Liver (tissue), 3 donors: ENCODE measurements around the gene UGGT2.
"Not testable (repeated sequence)": the region's sequence is repeated elsewhere in the genome, so short reads cannot be mapped to it uniquely, and the experiment has no call there.

Experiments
- ATF3 ChIP-seq: IDR thresholded peaks from 2 replicates; pipeline ENCODE4 v1.6.1; 2016; ENCODE audit warnings: antibody characterized with exemption
- CTCF ChIP-seq: fragments of 150-350 bp; IDR thresholded peaks from 2 replicates; pipeline ENCODE4 v1.5.1; 2017; ENCODE audit warnings: improper control_type of control experiment, low read depth, low read length; ENCODE audit not compliant: missing input control
- FOXA1 ChIP-seq: IDR thresholded peaks from 2 replicates; pipeline ENCODE4 v1.6.1; 2016; ENCODE audit warnings: antibody characterized with exemption
- MAX ChIP-seq: IDR thresholded peaks from 2 replicates; pipeline ENCODE4 v1.6.1; 2016; ENCODE audit warnings: antibody characterized with exemption
- NR2F2 ChIP-seq: IDR thresholded peaks from 2 replicates; pipeline ENCODE4 v1.6.1; 2016; ENCODE audit warnings: antibody characterized with exemption
- RAD21 ChIP-seq, 2 donors: IDR thresholded peaks; 2 replicates each; pipeline ENCODE4 v1.6.1; 2016; ENCODE audit warnings: antibody characterized with exemption in 2 of 2, mild to moderate bottlenecking in 2 of 2
- REST ChIP-seq: IDR thresholded peaks from 2 replicates; pipeline ENCODE4 v1.6.1; 2016; ENCODE audit warnings: antibody characterized with exemption, mild to moderate bottlenecking
- RXRA ChIP-seq, 2 donors: IDR thresholded peaks; 2 replicates each; pipeline ENCODE4 v1.6.1; 2017 to 2018; ENCODE audit warnings: antibody characterized with exemption in 2 of 2, mild to moderate bottlenecking in 1 of 2
- SP1 ChIP-seq: IDR thresholded peaks from 2 replicates; pipeline ENCODE4 v1.6.1; 2018; ENCODE audit warnings: antibody characterized with exemption, mild to moderate bottlenecking
- TAF1 ChIP-seq: conservative IDR thresholded peaks from 2 replicates; pipeline ENCODE4 v1.6.1; 2016; ENCODE audit warnings: antibody characterized with exemption, mild to moderate bottlenecking
- YY1 ChIP-seq: IDR thresholded peaks from 2 replicates; pipeline ENCODE4 v1.6.1; 2016; ENCODE audit warnings: antibody characterized with exemption, mild to moderate bottlenecking
- ZBTB33 ChIP-seq: IDR thresholded peaks from 2 replicates; pipeline ENCODE4 v1.6.1; 2016; ENCODE audit warnings: antibody characterized with exemption
- donor health status: healthy.
- donor health status: healthy.

- TF ChIP-seq CTCF; TAF1; REST; ATF3; MAX; ZBTB33; FOXA1; YY1; SP1; NR2F2; RAD21 (IDR thresholded peaks at IDR 0.05); RXRA (IDR thresholded peaks at IDR 0.05): not testable (repeated sequence)
Measured at GRCh38 chr13:96046449-96047126, 6.6 kb downstream of the UGGT2 start.
